Right hindlimb (tissue), 1 donor: ENCODE measurements around the gene ESRP2.

Experiments
- DNase-seq: peaks from one replicate; pipeline ENCODE4 v3.0.0-alpha.2; 2018

The ESRP2 gene

GRCh38 chr16:68263559-68264127 lies 27.7 kb upstream of the ESRP2 start:
- DNase-seq, result no peak

DNA sequence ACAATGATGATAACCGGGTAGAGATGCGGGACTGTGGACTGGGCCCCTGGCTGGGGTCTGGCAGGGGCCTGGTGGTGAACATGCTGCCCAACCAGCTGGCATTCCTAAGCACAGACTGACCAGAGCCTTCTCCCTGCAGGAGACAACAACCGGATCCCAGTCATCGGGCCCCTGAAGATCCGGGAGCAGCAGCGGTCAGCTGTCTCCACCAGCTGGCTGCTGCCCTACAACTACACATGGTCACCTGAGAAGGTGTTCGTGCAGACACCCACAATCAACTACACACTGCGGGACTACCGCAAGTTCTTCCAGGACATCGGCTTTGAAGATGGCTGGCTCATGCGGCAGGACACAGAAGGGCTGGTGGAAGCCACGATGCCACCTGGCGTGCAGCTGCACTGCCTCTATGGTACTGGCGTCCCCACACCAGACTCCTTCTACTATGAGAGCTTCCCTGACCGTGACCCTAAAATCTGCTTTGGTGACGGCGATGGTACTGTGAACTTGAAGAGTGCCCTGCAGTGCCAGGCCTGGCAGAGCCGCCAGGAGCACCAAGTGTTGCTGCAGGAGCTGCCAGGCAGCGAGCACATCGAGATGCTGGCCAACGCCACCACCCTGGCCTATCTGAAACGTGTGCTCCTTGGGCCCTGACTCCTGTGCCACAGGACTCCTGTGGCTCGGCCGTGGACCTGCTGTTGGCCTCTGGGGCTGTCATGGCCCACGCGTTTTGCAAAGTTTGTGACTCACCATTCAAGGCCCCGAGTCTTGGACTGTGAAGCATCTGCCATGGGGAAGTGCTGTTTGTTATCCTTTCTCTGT lies 23.3 kb upstream of the ESRP2 start:
- DNase-seq, result no peak

DNA sequence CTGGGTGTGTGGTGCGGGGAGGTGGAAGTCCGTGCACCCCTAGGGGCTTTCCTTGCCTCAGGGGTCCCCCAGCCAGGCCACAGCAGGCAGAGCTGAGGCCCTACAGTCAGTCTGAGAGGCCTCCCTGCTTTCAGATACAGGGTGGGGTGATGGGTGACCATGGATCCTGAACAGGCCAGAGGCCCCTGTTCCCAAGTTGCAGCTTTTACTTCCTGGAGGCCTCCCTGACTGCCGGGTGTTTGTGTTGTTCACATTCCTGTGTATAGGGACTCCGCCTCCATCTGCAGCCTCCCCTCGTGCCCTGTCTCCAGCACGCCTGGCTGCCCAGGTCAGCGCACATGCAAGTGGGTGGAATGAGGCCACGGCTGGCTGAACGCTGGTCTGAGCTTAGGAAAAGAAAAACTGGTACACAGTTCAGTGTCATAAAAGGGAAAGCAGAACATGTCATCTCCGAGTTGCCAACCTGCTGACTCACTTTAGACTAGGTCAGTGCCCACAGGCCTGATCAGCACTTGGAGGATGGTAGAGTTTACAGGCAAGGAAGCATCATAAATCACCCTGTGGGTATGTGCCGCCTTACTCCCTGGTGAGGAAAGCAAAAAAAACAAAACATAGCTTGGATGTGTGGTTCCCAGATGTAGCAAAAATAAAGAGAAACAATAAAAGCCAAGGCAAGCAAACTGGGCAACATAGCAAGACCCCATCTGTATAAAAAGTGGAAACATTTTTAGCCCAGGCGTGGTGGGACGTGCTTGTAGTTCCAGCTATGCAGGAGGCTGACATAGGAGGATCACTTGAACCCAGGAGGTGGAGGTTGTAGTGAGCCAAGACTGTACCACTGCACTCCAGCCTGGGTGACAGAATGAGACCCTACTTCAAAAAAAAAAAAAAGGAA lies 22.2 kb upstream of the ESRP2 start:
- DNase-seq, result no peak

GRCh38 chr16:68257251-68257905 lies 21.5 kb upstream of the ESRP2 start:
- DNase-seq, result no peak

DNA sequence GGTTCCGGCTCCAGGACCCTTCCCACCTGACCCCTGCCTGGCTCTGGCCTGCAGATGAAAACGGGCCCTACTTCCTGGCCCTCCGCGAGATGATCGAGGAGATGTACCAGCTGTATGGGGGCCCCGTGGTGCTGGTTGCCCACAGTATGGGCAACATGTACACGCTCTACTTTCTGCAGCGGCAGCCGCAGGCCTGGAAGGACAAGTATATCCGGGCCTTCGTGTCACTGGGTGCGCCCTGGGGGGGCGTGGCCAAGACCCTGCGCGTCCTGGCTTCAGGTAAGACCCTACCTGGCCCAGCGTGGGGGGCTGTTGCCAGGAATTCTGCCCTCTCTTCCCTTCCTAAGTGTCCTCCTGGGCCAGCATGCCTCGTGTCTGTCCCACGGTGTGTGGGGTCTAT lies 19.8 kb upstream of the ESRP2 start:
- DNase-seq, result no peak

DNA sequence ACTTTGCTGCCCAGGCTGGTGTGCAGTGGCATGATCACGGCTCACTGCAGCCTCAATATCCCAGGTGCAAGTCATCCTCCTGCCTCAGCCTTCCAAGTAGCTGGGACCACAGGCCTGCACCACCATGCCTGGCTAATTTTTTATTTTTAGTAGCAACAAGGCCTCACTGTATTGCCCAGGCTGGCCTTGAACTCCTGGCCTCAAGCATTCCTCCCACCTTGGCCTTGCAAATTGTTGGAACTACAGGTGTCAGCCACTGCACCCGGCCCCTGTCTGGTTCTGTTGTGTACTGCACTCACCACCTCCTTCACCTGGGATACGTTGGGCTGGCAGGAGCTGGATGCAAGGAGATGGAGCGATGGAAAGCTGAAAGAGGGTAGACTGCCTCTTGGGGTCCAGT lies 17.8 kb upstream of the ESRP2 start:
- no peak for DNase-seq

GRCh38 chr16:68252383-68252782 lies 16.5 kb upstream of the ESRP2 start:
- DNase-seq, result no peak

DNA sequence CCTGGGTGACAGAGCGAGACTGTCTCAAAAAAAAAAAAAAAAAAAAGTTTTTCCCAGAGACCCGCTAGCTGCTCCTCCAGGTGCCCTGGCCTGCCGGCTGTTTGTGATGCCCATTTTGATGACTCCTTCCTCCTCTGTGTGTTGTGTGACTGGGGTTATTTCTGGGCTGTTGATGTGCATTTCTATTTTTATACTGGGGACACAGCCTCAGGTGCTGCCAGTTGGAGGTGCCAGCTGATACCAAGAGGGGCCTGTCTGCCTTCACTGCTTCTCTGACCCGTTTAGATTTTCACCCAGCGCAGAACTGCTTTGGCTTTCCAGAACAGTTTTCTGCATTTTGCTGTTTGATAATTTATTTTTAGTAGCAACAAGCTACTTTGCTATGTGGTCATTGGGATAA lies 15.9 kb upstream of the ESRP2 start:
- no peak for DNase-seq

DNA sequence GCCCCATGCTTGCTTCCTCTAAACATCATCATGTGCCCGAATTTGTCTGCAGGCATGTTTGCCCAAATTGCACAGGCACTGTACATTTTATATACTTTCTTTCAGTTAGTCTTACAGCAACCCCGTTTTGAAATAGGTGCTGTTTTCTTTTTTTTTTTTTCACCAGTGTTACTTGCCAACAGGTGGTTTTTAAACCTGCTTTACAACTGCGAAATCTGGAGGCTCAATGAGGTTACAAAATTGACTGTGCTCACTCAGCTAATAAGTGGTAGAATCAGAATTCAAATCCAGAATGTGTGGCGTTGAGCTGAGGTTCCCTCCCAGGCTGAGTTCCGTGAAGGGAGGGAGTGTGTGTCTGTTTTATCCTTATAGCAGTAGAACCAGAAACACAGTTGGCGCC lies 15.0 kb upstream of the ESRP2 start:
- DNase-seq, result no peak

GRCh38 chr16:68249371-68249770 lies 13.4 kb upstream of the ESRP2 start:
- no peak for DNase-seq

- no peak for DNase-seq
Measured at GRCh38 chr16:68247932-68248331, 12.0 kb upstream of the ESRP2 start.

GRCh38 chr16:68247400-68247799 lies 11.5 kb upstream of the ESRP2 start:
- no peak for DNase-seq

GRCh38 chr16:68246666-68247065 lies 10.7 kb upstream of the ESRP2 start:
- DNase-seq, result no peak

- no peak for DNase-seq
Measured at GRCh38 chr16:68246121-68246520, 10.2 kb upstream of the ESRP2 start.

GRCh38 chr16:68244903-68245853 lies 9.3 kb upstream of the ESRP2 start, which contains the start of gene PLA2G15:
TSS of gene PLA2G15 (plus strand) at chr16:68245373. CDS start at chr16:68245427, 54 bp downstream.
- peak; percentile 98 for DNase-seq

GRCh38 chr16:68244481-68244902 lies 8.6 kb upstream of the ESRP2 start:
- DNase-seq, result no peak

DNA sequence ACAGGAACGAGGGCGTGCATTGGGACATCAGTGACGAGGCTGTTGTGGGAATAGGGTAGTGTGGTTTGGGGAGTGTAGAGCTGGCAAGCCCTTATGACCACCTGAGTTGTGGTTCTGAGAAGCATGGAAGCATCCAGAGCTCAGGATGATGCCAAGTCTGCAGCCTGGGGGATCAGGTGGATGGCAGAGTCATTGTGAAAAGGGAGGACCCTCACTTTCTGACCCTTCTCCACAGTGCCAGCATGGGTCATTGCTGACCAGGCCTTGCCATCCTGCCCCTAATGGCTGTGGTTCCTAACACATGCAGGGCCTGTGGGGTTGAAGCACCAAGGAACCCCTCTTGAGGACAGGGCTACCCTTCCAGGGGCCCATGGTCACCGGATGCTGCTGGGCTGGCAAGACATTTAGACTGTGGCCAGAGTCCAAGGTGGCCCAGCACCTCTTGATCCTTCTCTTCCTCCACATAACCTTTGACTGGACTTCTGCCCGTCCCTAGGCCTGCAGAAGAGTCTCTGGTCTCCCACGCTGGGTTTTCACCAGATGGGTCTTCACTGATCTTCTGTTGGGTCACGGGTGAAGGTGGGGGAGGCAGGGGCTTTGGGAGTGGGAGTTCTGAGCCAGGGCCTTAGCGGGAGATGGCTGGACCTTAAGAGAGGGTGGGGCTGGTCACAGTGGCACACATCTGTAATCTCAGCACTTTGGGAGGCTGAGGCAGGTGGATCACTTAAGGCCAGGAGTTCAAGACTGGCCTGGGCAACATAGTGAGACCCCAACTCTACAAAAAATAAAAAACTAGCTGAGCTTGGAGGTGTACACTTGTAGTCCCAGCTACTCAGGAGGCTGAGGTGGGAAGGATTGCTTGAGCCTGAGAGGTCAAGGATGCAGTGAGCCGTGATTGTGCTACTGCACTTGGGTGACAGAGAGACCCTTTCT lies 7.3 kb upstream of the ESRP2 start:
- DNase-seq, result no peak

DNA sequence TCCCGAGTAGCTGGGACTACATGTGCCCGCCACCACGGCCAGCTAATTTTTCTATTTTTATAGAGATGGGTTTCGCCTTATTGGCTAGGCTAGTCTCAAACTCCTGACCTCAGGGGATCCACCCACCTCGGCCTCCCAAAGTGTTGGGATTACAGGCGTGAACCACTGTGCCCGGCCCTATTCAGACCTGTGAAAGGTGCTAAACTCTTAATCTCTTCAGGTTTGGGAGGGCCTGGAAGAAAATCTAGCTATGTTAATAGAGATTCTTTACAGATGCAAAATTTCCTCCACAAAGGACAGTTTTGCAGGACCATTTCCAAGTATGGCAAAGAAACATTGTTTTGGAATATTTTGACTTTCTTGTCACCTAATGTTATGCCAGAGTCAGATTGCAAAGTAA lies 6.2 kb upstream of the ESRP2 start:
- no peak for DNase-seq

DNA sequence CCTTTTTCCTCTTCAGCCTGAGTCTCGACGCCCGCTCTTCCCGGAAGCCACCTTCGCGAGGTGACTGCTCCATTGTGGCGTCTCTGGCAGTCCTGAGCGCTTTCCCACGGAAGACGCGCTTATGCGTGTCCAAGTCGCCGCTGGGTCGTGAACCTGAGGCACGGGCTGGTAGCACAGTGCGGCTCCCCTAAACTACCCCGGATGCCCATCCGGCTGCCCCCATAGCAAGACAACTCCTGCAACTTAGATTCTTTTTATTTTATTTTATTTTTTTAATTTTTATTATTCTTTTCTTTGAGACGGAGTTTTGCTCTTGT lies 2.1 kb upstream of the ESRP2 start:
- no peak for DNase-seq

DNA sequence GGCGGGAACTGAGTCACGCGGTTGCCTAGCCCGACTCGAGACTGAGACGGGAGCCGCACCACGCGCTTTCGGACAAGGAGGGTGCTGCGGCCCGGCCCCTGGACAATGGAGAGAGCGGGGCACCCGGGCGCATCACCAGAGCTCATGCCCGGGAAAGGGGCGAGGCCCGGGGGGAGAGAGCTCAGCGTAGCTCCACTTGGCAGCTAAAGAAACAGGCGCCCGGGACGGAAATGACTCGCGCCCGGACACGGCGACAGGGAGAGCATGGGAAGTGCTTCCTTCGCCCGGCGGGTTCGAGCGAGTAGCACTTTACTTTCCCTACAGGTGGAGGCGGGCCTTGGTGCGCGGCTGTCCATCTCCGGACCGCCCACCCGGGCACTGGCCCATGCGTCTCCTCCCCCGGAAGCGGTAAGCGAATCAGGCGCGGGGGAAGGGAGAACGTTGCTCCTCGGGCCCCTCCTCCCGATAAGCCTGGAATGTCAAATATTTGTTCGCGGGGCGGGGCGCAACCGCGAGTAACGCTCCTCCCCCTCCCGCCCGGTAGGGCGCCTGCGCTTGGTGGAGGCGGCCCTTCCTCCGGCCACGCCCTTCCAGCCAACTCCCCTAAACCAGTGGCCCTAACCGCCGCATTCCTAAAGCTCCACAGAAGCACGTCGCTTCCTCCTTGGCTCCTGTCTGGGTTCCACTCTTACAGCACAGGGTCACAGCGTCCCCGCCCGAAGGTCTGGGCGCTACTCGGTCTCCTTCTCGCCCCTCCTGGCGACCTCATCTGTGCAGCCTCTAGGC lies 1.5 kb upstream of the ESRP2 start:
- peak; percentile 98 for DNase-seq
